C4-2B (cell line): ENCODE data around the gene EML2.

Experiments
- ZFX ChIP-seq: fragments of 450-650 bp; IDR thresholded peaks from 2 replicates; pipeline ENCODE4 v1.6.1; 2017
- TF ChIP-seq, protein P1 (sequence below): fragments of 450-650 bp; conservative IDR thresholded peaks from 2 replicates; pipeline ENCODE4 v1.5.1; 2017; ENCODE audit warnings: mild to moderate bottlenecking

DNA sequence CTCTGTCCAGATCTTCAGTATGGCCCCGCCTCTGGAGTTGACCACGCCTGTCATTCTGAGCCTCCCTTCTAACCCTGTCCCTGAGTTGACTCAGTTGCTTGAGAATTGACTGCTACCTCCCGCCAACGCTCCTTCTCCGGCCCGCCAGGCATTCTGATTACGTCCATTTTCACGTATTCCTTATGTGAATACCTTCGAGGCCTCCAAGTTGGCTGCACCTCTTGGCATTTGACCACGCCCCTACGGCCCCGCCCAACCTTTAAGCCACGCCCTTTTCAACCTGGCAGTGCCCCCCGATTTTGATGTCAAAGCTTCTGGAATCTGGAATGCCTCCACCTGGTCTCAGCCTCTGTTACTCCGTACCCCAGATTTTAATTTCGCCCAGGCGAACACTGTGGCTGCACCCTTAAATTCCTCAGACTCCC, 1.7 kb upstream of the EML2 start:
- TF ChIP-seq, protein P1, sequence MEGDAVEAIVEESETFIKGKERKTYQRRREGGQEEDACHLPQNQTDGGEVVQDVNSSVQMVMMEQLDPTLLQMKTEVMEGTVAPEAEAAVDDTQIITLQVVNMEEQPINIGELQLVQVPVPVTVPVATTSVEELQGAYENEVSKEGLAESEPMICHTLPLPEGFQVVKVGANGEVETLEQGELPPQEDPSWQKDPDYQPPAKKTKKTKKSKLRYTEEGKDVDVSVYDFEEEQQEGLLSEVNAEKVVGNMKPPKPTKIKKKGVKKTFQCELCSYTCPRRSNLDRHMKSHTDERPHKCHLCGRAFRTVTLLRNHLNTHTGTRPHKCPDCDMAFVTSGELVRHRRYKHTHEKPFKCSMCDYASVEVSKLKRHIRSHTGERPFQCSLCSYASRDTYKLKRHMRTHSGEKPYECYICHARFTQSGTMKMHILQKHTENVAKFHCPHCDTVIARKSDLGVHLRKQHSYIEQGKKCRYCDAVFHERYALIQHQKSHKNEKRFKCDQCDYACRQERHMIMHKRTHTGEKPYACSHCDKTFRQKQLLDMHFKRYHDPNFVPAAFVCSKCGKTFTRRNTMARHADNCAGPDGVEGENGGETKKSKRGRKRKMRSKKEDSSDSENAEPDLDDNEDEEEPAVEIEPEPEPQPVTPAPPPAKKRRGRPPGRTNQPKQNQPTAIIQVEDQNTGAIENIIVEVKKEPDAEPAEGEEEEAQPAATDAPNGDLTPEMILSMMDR: no peak
- no peak for TF ChIP-seq ZFX
